ENCODE measurements around the gene RBM19.

Gene RBM19

GRCh38 chr12:113931517-113931916, 34.6 kb downstream of the RBM19 start:
- peaks cover 7 to 29% of the 10 kb centered on the region in 2 donors for H3K36me3 ChIP-seq (ENCODE audit: control insufficient read depth in 2 of 2, insufficient read depth in 2 of 2, low read length in 2 of 2)
- no peaks in the 10 kb centered on the region for H3K27me3 ChIP-seq (ENCODE audit: control insufficient read depth in 2 of 2, insufficient read depth in 2 of 2, low read length in 2 of 2)
- H3K4me1 ChIP-seq (ENCODE audit: control insufficient read depth in 2 of 2, insufficient read depth in 2 of 2, low read length in 2 of 2): no peaks in the 10 kb centered on the region
- no peak overlapping the region for H3K4me3 ChIP-seq (ENCODE audit: low read length in 2 of 2)
- H3K9ac ChIP-seq (ENCODE audit: low read depth in 1 of 2, low read length in 2 of 2): no peak overlapping the region
- H3K9me3 ChIP-seq (ENCODE audit: control insufficient read depth in 2 of 2, low read length in 2 of 2): no peaks in the 10 kb centered on the region
- no peak overlapping the region for H3K27ac ChIP-seq (ENCODE audit: low read depth in 2 of 2, low read length in 2 of 2)

- no peaks in the 10 kb centered on the region for H3K9me3 ChIP-seq (ENCODE audit: control insufficient read depth in 2 of 2, low read length in 2 of 2)
- H3K27ac ChIP-seq (ENCODE audit: low read depth in 2 of 2, low read length in 2 of 2): no peak overlapping the region
- no peaks in the 10 kb centered on the region for H3K4me1 ChIP-seq (ENCODE audit: control insufficient read depth in 2 of 2, insufficient read depth in 2 of 2, low read length in 2 of 2)
- peaks cover 18 to 33% of the 10 kb centered on the region in 2 donors for H3K36me3 ChIP-seq (ENCODE audit: control insufficient read depth in 2 of 2, insufficient read depth in 2 of 2, low read length in 2 of 2)
- H3K27me3 ChIP-seq (ENCODE audit: control insufficient read depth in 2 of 2, insufficient read depth in 2 of 2, low read length in 2 of 2): no peaks in the 10 kb centered on the region
- no peak overlapping the region for H3K4me3 ChIP-seq (ENCODE audit: low read length in 2 of 2)
- H3K9ac ChIP-seq (ENCODE audit: low read depth in 1 of 2, low read length in 2 of 2): no peak overlapping the region
These were observed 35.9 kb downstream of the RBM19 start for GRCh38 chr12:113930249-113930648.

GRCh38 chr12:113929312-113929989, 36.7 kb downstream of the RBM19 start:
- H3K4me3 ChIP-seq (ENCODE audit: low read length in 2 of 2): no peak overlapping the region
- no peak overlapping the region for H3K9ac ChIP-seq (ENCODE audit: low read depth in 1 of 2, low read length in 2 of 2)
- H3K36me3 ChIP-seq (ENCODE audit: control insufficient read depth in 2 of 2, insufficient read depth in 2 of 2, low read length in 2 of 2): peaks cover 17 to 31% of the 10 kb centered on the region in 2 donors
- H3K27ac ChIP-seq (ENCODE audit: low read depth in 2 of 2, low read length in 2 of 2): no peak overlapping the region
- H3K27me3 ChIP-seq (ENCODE audit: control insufficient read depth in 2 of 2, insufficient read depth in 2 of 2, low read length in 2 of 2): no peaks in the 10 kb centered on the region
- no peaks in the 10 kb centered on the region for H3K9me3 ChIP-seq (ENCODE audit: control insufficient read depth in 2 of 2, low read length in 2 of 2)
- no peaks in the 10 kb centered on the region for H3K4me1 ChIP-seq (ENCODE audit: control insufficient read depth in 2 of 2, insufficient read depth in 2 of 2, low read length in 2 of 2)

GRCh38 chr12:113926788-113927187, 39.3 kb downstream of the RBM19 start:
- H3K4me1 ChIP-seq (ENCODE audit: control insufficient read depth in 2 of 2, insufficient read depth in 2 of 2, low read length in 2 of 2): no peaks in the 10 kb centered on the region
- no peaks in the 10 kb centered on the region for H3K27me3 ChIP-seq (ENCODE audit: control insufficient read depth in 2 of 2, insufficient read depth in 2 of 2, low read length in 2 of 2)
- H3K9ac ChIP-seq (ENCODE audit: low read depth in 1 of 2, low read length in 2 of 2): no peak overlapping the region
- no peak overlapping the region for H3K4me3 ChIP-seq (ENCODE audit: low read length in 2 of 2)
- no peak overlapping the region for H3K27ac ChIP-seq (ENCODE audit: low read depth in 2 of 2, low read length in 2 of 2)
- peaks cover 34 to 43% of the 10 kb centered on the region in 2 donors for H3K36me3 ChIP-seq (ENCODE audit: control insufficient read depth in 2 of 2, insufficient read depth in 2 of 2, low read length in 2 of 2)
- no peaks in the 10 kb centered on the region for H3K9me3 ChIP-seq (ENCODE audit: control insufficient read depth in 2 of 2, low read length in 2 of 2)

GRCh38 chr12:113924341-113924740, 41.8 kb downstream of the RBM19 start:
- Histone ChIP-seq H3K27me3 (ENCODE audit: control insufficient read depth in 2 of 2, insufficient read depth in 2 of 2, low read length in 2 of 2) (no peaks in the 10 kb centered on the region), H3K4me1 (ENCODE audit: control insufficient read depth in 2 of 2, insufficient read depth in 2 of 2, low read length in 2 of 2) (no peaks in the 10 kb centered on the region), H3K36me3 (ENCODE audit: control insufficient read depth in 2 of 2, insufficient read depth in 2 of 2, low read length in 2 of 2) (peaks cover 39 to 42% of the 10 kb centered on the region in 2 donors), H3K27ac (ENCODE audit: low read depth in 2 of 2, low read length in 2 of 2) (no peak overlapping the region), H3K4me3 (ENCODE audit: low read length in 2 of 2) (no peak overlapping the region), H3K9ac (ENCODE audit: low read depth in 1 of 2, low read length in 2 of 2) (no peak overlapping the region), H3K9me3 (ENCODE audit: control insufficient read depth in 2 of 2, low read length in 2 of 2) (no peaks in the 10 kb centered on the region)

GRCh38 chr12:113923251-113923650, 42.9 kb downstream of the RBM19 start:
- H3K9ac ChIP-seq (ENCODE audit: low read depth in 1 of 2, low read length in 2 of 2): no peak overlapping the region
- H3K4me1 ChIP-seq (ENCODE audit: control insufficient read depth in 2 of 2, insufficient read depth in 2 of 2, low read length in 2 of 2): no peaks in the 10 kb centered on the region
- H3K4me3 ChIP-seq (ENCODE audit: low read length in 2 of 2): no peak overlapping the region
- H3K36me3 ChIP-seq (ENCODE audit: control insufficient read depth in 2 of 2, insufficient read depth in 2 of 2, low read length in 2 of 2): peaks cover 39 to 46% of the 10 kb centered on the region in 2 donors
- H3K27me3 ChIP-seq (ENCODE audit: control insufficient read depth in 2 of 2, insufficient read depth in 2 of 2, low read length in 2 of 2): no peaks in the 10 kb centered on the region
- no peak overlapping the region for H3K27ac ChIP-seq (ENCODE audit: low read depth in 2 of 2, low read length in 2 of 2)
- no peaks in the 10 kb centered on the region for H3K9me3 ChIP-seq (ENCODE audit: control insufficient read depth in 2 of 2, low read length in 2 of 2)

GRCh38 chr12:113921430-113921829, 44.7 kb downstream of the RBM19 start:
- H3K9ac ChIP-seq (ENCODE audit: low read depth in 1 of 2, low read length in 2 of 2): no peak overlapping the region
- H3K27ac ChIP-seq (ENCODE audit: low read depth in 2 of 2, low read length in 2 of 2): no peak overlapping the region
- H3K9me3 ChIP-seq (ENCODE audit: control insufficient read depth in 2 of 2, low read length in 2 of 2): no peaks in the 10 kb centered on the region
- H3K4me3 ChIP-seq (ENCODE audit: low read length in 2 of 2): no peak overlapping the region
- H3K4me1 ChIP-seq (ENCODE audit: control insufficient read depth in 2 of 2, insufficient read depth in 2 of 2, low read length in 2 of 2): no peaks in the 10 kb centered on the region
- peaks cover 39 to 55% of the 10 kb centered on the region in 2 donors for H3K36me3 ChIP-seq (ENCODE audit: control insufficient read depth in 2 of 2, insufficient read depth in 2 of 2, low read length in 2 of 2)
- no peaks in the 10 kb centered on the region for H3K27me3 ChIP-seq (ENCODE audit: control insufficient read depth in 2 of 2, insufficient read depth in 2 of 2, low read length in 2 of 2)

GRCh38 chr12:113919791-113920190, 46.3 kb downstream of the RBM19 start:
- peaks cover 28 to 53% of the 10 kb centered on the region in 2 donors for H3K36me3 ChIP-seq (ENCODE audit: control insufficient read depth in 2 of 2, insufficient read depth in 2 of 2, low read length in 2 of 2)
- H3K9ac ChIP-seq (ENCODE audit: low read depth in 1 of 2, low read length in 2 of 2): no peak overlapping the region
- no peak overlapping the region for H3K4me3 ChIP-seq (ENCODE audit: low read length in 2 of 2)
- H3K27ac ChIP-seq (ENCODE audit: low read depth in 2 of 2, low read length in 2 of 2): no peak overlapping the region
- H3K27me3 ChIP-seq (ENCODE audit: control insufficient read depth in 2 of 2, insufficient read depth in 2 of 2, low read length in 2 of 2): no peaks in the 10 kb centered on the region
- H3K9me3 ChIP-seq (ENCODE audit: control insufficient read depth in 2 of 2, low read length in 2 of 2): no peaks in the 10 kb centered on the region
- no peaks in the 10 kb centered on the region for H3K4me1 ChIP-seq (ENCODE audit: control insufficient read depth in 2 of 2, insufficient read depth in 2 of 2, low read length in 2 of 2)

- H3K36me3 ChIP-seq (ENCODE audit: control insufficient read depth in 2 of 2, insufficient read depth in 2 of 2, low read length in 2 of 2): peaks cover 17 to 40% of the 10 kb centered on the region in 2 donors
These were observed 47.8 kb downstream of the RBM19 start for GRCh38 chr12:113918306-113918705.

GRCh38 chr12:113917393-113917792, 48.7 kb downstream of the RBM19 start:
- Histone ChIP-seq H3K4me1 (ENCODE audit: control insufficient read depth in 2 of 2, insufficient read depth in 2 of 2, low read length in 2 of 2) (no peaks in the 10 kb centered on the region), H3K27me3 (ENCODE audit: control insufficient read depth in 2 of 2, insufficient read depth in 2 of 2, low read length in 2 of 2) (no peaks in the 10 kb centered on the region), H3K27ac (ENCODE audit: low read depth in 2 of 2, low read length in 2 of 2) (no peak overlapping the region), H3K4me3 (ENCODE audit: low read length in 2 of 2) (no peak overlapping the region), H3K9me3 (ENCODE audit: control insufficient read depth in 2 of 2, low read length in 2 of 2) (no peaks in the 10 kb centered on the region), H3K36me3 (ENCODE audit: control insufficient read depth in 2 of 2, insufficient read depth in 2 of 2, low read length in 2 of 2) (peaks cover 15 to 33% of the 10 kb centered on the region in 2 donors), H3K9ac (ENCODE audit: low read depth in 1 of 2, low read length in 2 of 2) (no peak overlapping the region)

More at GRCh38 chr12:113918306-113918705, 47.8 kb downstream of the RBM19 start:
- no peak overlapping the region for H3K4me3 ChIP-seq (ENCODE audit: low read length in 2 of 2)
- H3K9me3 ChIP-seq (ENCODE audit: control insufficient read depth in 2 of 2, low read length in 2 of 2): no peaks in the 10 kb centered on the region
- H3K4me1 ChIP-seq (ENCODE audit: control insufficient read depth in 2 of 2, insufficient read depth in 2 of 2, low read length in 2 of 2): no peaks in the 10 kb centered on the region
- H3K27ac ChIP-seq (ENCODE audit: low read depth in 2 of 2, low read length in 2 of 2): no peak overlapping the region
- no peak overlapping the region for H3K9ac ChIP-seq (ENCODE audit: low read depth in 1 of 2, low read length in 2 of 2)
- no peaks in the 10 kb centered on the region for H3K27me3 ChIP-seq (ENCODE audit: control insufficient read depth in 2 of 2, insufficient read depth in 2 of 2, low read length in 2 of 2)
